Adipose tissue (tissue), 3 donors: ENCODE measurements around the gene SPTBN5. TPM values are rescaled to one million over a fixed set of nuclear protein-coding genes. Genes with fewer than 3 reads are reported as not detected.

Source experiments
- H3K27ac ChIP-seq: one replicate; pipeline ENCODE4 v1.5.1; 2013; ENCODE audit warnings: low read depth, low read length
- WGBS, 3 donors: extraction: QIAGEN DNeasy Blood & Tissue Kit; methylation state at CpG; one replicate each; pipeline ENCODE4 v1.1.7; 2013; 5-methylcytosine and 5-hydroxymethylcytosine counted together
- polyA plus RNA-seq, 3 donors: library from polyadenylated mRNA; stranded (reverse); fragments of 200-250 nt; gene quantifications; one replicate each; pipeline ENCODE4 v1.2.3, GENCODE V29; 2013
- donor health status: healthy with polysubstance abuse.
- donor health status: Bipolar disorder and iron deficiency.
- donor health status: healthy.

Gene SPTBN5
- polyA plus RNA-seq, 3 donors, result 0.58 to 3.0 (median 1.9) TPM

GRCh38 chr15:41892621-41893421 lies 1.0 kb downstream of the SPTBN5 start:
- WGBS, 3 donors, result 51 to 78% (median 77%) methylated on average over 20 to 22 of the region's 22 CpGs
- H3K27ac ChIP-seq, result no peak overlapping the region

- no peak overlapping the region for H3K27ac ChIP-seq
- 36 to 93% (median 92%) methylated on average over 3 of the region's 3 CpGs for WGBS, 3 donors
Observed at GRCh38 chr15:41891946-41892345, 1.9 kb downstream of the SPTBN5 start.

DNA sequence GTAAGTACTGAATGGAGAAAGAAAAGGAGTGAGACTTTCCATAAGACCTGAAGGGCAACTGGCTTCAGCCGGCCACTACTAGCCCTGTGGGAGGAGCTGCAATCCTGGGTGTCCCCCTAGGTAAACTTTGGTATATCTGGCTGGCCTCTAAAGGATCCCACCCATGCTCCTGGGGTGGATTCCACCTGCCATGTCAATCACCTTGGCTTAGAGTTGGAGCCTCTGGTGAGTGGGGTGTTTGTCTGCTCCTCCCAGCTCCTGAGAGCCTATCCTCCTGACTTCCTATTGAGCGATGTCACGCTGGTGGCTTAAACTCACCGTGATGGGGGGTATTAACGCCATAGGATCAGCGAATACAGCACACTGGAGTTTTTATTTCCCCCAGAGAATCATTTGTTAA lies 2.6 kb downstream of the SPTBN5 start:
- H3K27ac ChIP-seq, result no peak overlapping the region
- 88 to 92% (median 90%) methylated on average over 6 of the region's 6 CpGs for WGBS, 3 donors

- no peak overlapping the region for H3K27ac ChIP-seq
- 92 to 96% (median 95%) methylated on average over 6 of the region's 6 CpGs for WGBS, 3 donors
Observed at GRCh38 chr15:41890050-41890690, 3.7 kb downstream of the SPTBN5 start.

DNA sequence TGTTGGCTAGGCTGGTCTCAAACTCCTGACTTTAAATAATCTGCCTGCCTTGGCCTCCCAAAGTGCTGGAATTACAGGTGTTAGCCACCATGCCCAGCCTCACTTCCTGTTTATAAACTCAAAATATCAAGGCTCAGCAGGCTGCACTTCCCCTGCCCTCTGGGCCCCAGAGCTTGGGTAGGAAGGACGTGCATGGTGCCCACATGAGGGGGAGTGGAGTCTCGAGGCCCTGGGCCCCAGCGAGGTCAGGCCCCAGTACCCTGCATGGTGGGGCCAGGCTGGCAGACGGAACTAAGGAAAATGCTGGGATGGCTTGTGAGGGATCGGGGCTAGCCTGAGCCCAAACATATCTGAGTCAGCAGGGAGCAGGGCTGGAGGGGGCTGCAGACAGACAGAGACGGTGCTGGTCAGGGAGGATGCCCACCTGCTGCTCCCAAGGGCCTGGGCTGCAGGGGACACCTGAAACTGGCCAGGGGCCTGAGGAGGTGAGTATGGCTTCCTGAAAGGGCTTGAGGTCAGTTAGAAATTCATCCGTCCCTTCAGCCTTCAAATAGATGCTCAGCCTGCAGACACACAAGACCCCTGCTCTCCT lies 5.1 kb downstream of the SPTBN5 start:
- 72 to 91% (median 78%) methylated on average over 7 of the region's 7 CpGs for WGBS, 3 donors
- H3K27ac ChIP-seq, result no peak overlapping the region

- no peak overlapping the region for H3K27ac ChIP-seq
- 82 to 92% (median 87%) methylated on average over 9 of the region's 9 CpGs for WGBS, 3 donors
Observed at GRCh38 chr15:41887893-41888292, 6.0 kb downstream of the SPTBN5 start.

- WGBS, 3 donors, result 93 to 97% (median 95%) methylated on average over 10 of the region's 10 CpGs
- no peak overlapping the region for H3K27ac ChIP-seq
Observed at GRCh38 chr15:41887161-41887560, 6.7 kb downstream of the SPTBN5 start.

DNA sequence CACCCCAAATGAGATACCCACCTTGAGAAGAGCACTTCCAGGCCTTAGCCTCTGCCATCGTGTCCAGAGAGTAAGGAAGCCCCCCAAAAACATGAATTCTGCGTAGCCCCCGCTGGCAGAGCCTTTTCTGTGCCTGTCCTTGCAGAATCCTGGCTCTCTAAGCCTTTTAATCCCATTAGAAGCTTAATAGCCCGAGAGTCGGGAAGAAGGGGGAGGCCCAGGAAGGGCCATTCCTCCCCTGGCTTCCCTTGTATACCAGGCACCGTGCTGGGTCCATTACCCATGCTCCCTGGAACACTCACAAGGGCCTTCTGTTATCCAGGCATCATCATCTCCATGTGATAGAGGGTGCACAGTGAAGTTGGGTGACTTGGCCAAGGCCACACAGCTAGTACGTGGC lies 7.1 kb downstream of the SPTBN5 start:
- no peak overlapping the region for H3K27ac ChIP-seq
- WGBS, 3 donors, result 92 to 98% (median 93%) methylated on average over 7 of the region's 7 CpGs

- WGBS, 3 donors, result 97 to 98% (median 97%) methylated on average over 13 to 14 of the region's 14 CpGs
- H3K27ac ChIP-seq, result no peak overlapping the region
Observed at GRCh38 chr15:41885841-41886240, 8.0 kb downstream of the SPTBN5 start.

GRCh38 chr15:41885321-41885720 lies 8.5 kb downstream of the SPTBN5 start:
- no peak overlapping the region for H3K27ac ChIP-seq

GRCh38 chr15:41884458-41884857 lies 9.4 kb downstream of the SPTBN5 start:
- H3K27ac ChIP-seq, result no peak overlapping the region
- 86 to 94% (median 88%) methylated on average over 7 of the region's 7 CpGs for whole genome bisulfite sequencing, 3 donors

DNA sequence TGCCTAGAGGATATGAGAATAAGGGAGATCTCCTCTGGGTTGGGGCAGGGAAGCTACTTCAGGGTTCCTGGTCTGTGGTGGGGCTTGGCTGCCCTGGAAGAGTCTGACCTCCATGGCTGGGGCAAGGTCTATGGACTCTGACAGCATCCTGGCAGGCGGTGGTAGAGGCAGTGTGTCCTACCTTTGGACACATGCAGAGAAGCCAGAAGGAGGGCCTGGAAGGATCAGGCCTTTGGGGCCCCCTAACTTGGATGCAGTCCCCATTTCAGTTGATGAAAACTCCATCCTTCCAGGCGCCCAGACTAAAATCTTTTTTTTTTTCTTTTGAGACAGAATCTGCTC lies 10.4 kb downstream of the SPTBN5 start:
- 80 to 97% (median 83%) methylated on average over 2 of the region's 2 CpGs for WGBS, 3 donors
- no peak overlapping the region for H3K27ac ChIP-seq

- H3K27ac ChIP-seq, result no peak overlapping the region
- 55 to 72% (median 69%) methylated on average over 14 of the region's 14 CpGs for WGBS, 3 donors
Observed at GRCh38 chr15:41882689-41883483, 11.0 kb downstream of the SPTBN5 start.

- 27 to 34% (median 32%) methylated on average over 48 to 81 of the region's 81 CpGs for WGBS, 3 donors
- no peak overlapping the region for H3K27ac ChIP-seq
Observed at GRCh38 chr15:41881920-41882688, 11.7 kb downstream of the SPTBN5 start.

DNA sequence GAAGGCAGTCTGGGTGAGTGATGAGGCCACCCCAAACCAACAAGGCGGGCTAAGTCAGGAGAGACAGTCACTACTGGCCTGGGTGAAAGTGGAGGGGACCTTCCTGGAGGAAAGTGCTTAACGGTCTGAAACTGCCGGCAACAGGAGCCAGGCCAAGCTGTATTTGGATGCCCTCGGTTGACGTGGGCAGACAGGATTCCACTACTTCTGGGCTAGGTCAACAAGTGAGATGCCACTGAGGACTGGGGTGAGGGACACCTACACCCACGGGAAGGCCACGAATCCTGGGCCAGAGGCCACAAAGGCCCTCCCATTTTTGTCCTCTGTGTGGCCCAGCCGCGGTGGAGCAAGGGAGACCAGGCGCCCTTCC lies 12.3 kb downstream of the SPTBN5 start:
- 47 to 63% (median 59%) methylated on average over 10 of the region's 10 CpGs for WGBS, 3 donors

DNA sequence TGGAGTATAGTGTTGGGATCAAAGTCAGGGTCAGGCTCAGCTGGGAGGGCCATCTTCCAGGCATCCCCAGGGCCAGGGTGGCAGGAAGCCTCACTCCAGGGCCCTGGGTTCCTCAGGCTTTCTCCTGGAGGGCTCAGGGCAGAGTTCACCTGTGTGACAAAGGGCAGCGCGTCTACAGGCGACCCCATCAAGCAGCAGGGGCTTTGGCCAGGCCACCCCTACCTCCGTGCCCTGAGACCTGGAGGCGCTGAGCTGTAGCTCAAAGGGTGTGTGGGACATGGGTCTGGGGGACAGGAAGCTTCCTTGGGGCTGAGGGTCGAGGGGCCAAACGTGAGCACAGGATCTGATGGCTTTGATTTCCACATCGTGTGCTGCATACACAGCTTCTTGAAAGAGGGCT lies 12.8 kb downstream of the SPTBN5 start:
- no peak overlapping the region for H3K27ac ChIP-seq
- WGBS, 3 donors, result 87 to 93% (median 90%) methylated on average over 8 of the region's 8 CpGs

More for the DNA sequence above, 12.3 kb downstream of the SPTBN5 start:
- no peak overlapping the region for H3K27ac ChIP-seq

DNA sequence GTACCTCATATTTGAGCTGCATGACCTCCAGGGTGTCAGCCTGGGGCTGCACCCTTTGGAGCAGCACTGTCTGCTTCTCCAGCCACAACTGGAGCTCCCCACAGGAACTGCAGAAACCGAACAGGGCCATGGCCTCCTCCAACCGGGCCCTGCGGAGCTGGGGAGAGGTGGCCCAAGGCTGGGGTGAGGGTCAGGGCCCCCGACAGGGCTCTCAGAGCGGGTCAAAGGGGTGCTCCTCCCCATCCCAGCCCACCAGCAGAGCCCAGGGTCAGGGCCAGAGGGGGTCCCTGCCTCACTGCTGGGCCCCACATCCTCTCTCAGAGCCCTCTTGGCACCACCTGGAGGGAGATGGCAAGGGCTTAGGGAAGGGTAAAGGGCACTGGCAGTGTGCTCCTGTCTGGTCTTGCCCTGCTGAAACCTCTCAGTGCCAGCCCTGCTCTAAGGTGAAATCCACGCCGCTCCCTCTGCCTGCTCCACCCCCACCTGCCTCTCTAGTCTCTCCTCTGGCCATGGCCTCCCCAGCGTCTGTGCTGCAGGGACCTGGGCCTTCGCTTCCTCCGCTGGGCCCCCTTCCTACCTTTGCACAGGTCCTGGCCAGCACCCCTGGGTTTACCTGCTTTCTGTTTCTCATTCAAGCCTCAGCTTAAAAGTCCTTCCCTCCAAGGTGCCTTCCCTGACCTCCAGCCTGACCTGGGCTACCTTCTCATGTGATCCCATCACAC lies 13.5 kb downstream of the SPTBN5 start:
- no peak overlapping the region for H3K27ac ChIP-seq
- WGBS, 3 donors, result 95 to 96% (median 96%) methylated on average over 9 to 10 of the region's 10 CpGs
